Stimulated activated CD4-positive, alpha-beta T cell treated with anti-CD3 and anti-CD28 coated beads, Interleukin-2, amount 100 ng/mL, for 24 hours (primary cell): ENCODE measurements around the gene OR11H6.
"Not testable (repeated sequence)": the region's sequence is repeated elsewhere in the genome, so short reads cannot be mapped to it uniquely, and the experiment has no call there.

Experiments
- DNase-seq, 2 donors: peaks; one replicate each; pipeline ENCODE4 v3.0.0-alpha.2; 2020

OR11H6 gene

GRCh38 chr14:20264361-20264760 lies 40.9 kb downstream of the OR11H6 start:
- not testable (repeated sequence) for DNase-seq

GRCh38 chr14:20274062-20274461 lies 50.6 kb downstream of the OR11H6 start:
- DNase-seq = no peak
